Measurements from ENCODE around the gene ARHGAP22.

Gene ARHGAP22

DNA sequence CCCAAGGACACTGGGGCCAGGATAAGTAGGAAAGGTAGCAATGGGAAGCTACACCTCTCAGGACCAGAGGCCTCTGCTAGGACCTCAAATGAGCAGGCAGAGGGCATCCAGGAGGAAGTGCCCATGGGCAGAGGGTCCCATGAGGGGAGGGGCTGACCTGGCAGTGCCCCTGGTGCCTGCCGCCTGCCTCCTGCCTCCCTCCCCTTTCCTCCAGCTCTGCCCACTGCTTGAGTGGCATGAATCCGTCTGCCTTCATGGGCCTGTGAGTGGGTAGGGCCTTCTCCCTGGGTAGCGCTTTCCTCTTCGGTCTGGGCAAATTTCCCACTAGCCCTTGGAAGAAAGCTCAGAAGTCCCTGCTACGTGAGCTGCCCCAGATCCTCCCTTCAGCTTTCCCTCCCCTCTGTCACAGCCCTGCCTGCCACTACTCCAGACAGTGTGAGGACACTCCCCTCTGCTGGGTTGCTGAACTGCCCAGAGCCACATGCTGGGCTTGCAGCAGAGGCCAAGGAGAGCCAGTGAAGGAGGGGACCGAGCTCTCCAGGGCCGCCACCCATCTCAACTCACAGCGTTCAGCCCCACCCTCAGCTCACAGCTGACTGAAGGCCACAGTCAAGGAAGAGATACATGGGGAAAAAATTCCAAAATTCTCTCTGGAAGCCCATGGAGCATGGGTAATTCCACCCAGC lies 141.4 kb downstream of the ARHGAP22 start:
- no peak for DNase-seq (ENCODE audit: low read depth)

DNA sequence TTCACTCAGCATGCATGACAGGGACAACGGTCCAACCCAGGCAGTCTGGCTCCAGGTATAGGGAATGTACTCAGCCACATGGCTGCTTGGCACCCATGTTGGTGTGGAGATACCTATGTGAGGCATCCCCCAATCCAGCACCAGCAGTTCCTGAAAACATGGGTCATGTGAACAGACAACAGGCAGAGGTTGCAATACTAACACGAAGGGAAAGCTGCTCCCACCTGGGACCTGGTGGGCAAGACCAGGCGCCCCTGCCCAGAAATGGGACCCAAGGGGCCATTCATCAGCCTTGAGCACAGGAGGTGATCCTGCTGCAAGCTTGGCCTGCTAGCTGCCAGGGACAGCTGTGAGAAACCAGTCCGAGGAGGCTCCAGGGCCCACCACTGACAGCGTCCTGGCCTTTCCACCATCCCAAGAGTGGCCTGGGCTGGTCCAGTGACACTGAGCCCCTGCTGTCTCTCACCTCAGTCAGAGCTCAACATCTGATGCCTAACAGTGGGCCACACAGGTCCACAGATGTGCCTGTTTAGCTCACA lies 142.3 kb downstream of the ARHGAP22 start:
- DNase-seq (ENCODE audit: low read depth): no peak

DNA sequence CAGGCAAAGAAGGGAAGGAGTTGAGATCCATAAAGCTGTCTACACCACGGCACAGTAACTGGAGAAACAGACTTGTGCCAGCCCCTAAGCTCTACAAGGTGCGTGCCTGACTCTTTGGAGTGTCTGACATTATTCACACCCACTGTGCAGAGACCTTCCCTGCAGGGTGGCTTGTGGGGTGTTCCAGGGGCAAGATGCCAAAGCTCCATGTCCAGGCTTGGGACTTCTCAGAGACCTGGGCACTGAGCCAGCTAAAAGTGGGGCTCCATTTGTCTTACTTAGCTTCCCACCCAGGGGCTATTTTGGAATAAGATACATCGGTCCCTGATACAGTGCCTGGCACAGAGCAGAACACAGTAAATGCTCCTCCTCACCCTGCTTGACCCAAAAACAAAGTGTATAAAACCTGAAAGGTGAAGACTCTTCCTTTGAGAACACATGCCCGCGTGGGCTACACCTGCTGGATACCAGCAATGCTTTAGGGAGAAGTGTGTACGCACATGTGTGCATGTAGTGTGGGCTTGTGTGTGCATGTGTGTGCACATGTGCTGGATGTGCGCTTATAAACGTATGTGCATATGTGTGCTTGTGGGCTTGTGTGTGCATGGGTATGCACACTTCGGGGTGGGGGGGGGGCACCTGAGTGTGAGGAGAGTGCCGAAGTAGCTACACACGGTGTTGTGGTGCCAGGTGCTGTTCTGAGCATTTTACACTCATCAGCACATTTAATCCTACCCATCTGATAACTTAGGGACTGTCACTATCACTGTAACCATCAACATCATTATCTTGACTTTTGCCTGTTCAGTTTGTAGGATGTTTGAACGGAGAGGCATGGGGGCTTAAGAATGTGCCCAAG lies 143.0 kb downstream of the ARHGAP22 start:
- no peak for DNase-seq (ENCODE audit: low read depth)

DNA sequence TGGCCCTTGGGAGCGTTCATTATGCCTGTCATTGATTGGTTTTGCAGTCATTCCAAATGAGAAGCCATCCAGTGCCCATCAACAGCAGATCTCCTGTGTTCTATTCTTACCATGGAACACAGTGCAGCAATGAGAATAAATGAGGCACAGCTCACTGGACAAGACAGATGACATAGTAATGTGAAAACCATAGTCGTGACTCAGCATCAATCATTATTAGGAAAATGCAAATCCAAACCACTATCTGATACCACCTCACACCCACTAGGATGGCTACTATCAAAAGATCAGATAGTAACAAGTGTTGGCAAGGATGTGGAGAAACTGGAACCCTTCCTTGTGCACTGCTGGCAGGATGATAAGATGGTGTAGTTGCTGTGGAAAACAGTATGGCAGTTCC lies 144.7 kb downstream of the ARHGAP22 start:
- no peak for DNase-seq (ENCODE audit: low read depth)

DNA sequence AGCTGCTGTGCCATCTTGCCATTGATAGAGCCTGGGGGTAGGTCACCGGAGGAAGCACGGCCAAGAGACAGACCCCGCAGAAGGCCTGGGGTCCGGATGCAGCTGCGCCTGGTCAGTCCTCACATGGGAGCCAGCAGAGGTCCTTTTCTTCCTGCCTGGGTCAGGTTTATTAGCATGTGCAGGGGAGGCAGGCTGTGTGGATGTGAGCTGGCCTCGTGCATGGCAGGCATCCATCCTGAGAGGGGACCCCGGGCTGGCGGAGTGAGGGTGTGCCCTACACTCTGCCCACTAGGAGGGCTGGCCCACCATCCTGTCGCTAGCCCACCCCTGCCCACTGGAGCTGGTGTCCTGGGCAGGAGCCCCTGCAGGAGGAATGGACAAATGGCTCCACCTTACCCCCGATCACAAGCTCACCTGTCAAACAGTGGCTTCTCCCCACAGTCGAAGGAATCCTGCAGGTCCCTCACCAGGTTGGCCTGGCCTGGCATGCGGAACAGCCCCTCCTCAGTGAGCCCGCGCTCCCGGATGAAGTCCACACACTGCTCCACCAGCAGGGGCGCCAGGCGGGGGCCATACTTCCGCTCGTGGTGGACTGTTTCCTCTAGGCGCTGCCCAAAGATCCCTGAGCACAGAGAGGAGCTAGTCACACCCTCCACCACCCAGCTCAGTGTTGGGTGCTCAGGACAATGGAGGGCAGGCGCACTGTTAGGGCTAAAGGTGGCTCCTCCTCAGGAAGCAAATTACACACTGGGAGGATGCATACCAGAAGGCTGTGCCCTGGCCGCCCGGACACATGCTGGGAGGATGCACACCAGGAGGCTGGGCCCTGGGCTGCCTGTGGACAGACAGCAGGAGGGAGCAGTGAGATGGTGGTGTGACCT lies 145.4 kb downstream of the ARHGAP22 start:
- DNase-seq (ENCODE audit: low read depth): no peak

DNA sequence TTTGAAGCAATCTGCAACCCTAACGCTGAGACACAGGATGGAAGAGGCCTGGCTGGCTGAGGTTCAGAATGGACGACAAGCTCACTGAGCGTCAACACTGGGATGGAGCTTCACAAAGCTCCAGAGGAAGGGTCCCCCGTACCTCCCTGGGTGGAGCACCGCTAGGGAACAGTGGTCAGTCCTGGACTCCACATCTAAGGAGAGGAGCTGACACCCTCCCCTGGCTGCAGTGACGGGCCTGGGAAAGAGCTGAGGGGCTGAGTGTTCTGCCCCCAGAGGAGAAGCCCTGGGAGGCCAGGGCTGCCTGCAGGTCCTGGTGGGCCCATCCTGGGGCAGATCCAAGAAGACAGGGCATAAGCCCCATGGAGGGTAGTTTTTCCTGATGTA lies 146.2 kb downstream of the ARHGAP22 start:
- no peak for DNase-seq (ENCODE audit: low read depth)

DNA sequence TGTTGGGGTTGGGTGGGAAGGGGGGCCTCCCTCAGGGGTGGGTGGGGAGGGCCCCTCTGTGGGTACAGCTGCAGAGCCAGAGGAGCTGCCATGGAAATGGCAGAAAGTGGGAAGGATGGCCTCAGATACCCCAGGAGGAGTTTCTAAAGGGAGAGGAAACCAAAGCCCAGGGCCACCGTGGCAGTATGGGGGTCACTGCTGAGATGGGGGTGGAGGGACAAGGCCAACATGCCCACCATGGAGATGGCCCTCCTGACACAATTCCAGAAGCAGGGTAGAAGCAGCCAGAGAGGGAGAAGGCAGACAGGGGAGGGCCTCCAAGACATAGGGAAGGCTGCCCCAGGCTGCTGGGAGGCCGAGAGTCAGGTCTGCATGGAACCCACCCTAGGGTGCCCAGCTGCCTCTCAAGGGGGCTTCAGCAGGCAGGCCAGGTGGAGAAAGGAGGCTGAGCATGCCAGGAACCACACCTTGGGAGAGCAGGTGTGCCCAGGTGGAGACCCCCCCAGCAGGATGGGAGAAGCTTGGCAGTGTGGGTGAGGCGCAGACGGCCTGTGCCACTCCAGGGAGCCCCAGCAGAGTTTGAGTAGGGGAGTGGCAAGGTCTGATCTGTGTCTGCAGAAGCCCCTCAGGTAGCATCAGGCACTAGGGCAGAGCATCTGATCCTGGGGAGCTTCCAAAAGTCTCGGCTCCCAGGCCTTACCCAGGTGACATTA lies 146.8 kb downstream of the ARHGAP22 start:
- DNase-seq (ENCODE audit: low read depth): no peak

DNA sequence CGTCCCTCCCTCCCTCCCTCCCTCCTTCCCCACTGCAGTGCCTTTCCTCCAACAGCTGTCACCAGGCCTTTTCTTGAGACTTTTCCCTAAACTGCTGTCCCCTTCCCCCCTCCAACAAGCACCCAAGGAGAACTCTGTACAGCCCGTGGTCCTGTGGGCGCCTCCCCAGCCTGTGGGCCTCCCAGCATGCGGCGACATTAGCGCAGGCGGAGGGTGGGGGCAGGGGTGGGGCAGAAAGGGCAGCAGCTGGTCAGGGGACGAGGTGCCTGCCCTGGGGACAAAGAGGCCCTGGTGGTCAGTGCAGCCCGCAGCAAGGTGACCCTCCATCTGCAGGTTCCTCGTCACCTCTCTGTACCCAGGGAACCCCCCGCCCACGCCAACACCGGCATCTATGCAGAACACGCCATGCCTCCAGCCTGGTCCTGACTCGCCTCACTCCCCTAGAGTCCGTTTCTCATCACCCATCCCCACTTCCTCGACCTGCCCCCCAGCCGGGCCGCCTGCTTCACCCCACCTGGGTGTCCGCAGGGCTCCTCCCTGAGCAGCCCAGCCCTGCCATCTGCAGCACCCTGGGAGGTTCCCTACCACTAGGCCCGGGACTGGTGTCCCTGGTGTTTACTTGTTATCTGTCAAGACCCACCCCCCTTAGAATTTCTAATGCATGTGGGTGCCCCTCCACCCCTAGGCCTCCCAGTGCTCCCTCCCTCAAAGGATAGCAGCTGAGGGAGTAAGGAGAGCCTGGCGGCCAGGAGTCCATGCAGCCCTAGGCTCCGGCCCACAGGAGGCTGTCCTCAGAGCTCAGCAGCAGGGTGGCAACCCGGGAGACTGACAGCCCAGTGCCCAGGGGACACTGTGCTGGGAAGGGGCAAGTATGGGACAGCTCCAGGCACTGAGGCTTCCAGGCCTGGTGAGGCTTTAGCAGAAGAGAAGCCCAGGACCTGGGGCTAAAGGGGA lies 147.8 kb downstream of the ARHGAP22 start:
- DNase-seq (ENCODE audit: low read depth): no peak

DNA sequence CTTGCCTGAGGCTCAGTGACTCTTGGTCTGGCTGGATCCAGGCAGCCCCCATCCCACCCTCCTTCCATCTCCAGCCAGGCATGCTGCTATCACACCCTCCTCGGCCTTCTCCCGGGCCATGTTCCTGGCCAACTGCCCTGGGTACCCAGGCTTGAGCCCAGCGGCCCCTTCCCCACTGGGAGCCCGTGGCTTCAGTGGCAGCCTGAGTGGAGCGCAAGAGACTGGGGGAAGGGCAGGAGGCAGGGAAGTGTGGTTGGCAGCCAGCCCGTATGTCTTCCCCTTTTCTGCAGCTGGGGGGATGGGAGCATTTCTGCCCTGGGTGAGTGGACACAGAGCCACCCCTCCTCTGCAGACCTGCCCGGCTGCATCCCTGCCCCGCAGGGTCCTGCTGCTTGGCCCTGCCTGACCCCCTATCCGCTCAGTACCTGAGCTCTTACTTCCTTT lies 148.5 kb downstream of the ARHGAP22 start:
- DNase-seq (ENCODE audit: low read depth): no peak

DNA sequence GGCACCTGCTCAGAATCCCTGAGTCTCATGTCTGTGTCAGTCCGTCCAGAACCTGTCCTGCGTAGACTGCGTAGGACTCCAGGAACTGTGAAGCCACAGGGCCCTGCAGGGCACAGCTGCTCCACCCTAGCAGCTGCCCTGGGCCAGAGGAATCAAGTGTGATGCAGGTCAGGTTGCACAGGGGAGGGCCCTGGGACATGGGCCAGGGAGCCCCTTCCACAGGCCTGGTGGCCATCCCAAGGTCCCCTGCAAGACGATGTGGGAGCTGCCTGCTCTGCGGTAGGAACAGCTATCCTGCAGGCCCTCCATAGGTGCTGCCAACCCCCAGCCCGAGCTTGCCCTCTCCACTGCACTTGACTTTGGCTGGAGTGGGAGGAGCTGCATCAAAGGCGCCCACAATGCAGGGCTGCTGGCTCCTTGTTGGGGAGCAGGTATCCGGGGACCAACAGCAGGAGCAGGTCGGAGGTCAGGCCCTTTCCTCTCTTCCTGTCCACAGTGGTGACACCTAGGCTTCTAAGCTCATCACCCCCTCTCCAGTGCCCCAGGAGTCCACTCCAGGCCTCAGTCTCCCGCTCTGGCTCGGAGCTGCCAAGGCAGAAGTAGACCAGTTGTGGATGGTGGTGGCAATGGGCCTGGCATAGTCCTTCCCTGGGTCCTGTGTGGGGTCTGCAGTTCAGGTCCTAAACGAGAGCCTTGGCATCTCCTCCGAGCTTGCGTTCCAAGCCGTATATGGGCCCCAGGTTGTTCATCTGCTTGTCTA lies 149.3 kb downstream of the ARHGAP22 start:
- DNase-seq (ENCODE audit: low read depth): no peak

DNA sequence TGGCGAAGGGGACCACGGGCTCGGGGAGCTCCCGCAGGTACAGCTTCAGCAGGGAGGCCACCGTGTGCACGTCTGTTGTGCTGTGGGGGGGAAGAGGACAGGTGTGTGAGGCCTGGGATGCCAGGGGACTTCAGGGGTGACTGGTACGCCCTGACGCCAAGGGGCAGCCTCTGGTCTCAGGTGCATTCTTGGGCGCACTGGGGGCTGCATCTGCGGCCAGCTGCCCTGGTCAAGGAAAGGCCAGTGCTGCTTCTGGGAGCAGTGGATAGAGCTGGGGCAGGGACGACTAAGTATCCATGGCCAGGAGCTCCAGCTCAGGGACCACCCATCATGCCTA lies 149.8 kb downstream of the ARHGAP22 start:
- no peak for DNase-seq (ENCODE audit: low read depth)

DNA sequence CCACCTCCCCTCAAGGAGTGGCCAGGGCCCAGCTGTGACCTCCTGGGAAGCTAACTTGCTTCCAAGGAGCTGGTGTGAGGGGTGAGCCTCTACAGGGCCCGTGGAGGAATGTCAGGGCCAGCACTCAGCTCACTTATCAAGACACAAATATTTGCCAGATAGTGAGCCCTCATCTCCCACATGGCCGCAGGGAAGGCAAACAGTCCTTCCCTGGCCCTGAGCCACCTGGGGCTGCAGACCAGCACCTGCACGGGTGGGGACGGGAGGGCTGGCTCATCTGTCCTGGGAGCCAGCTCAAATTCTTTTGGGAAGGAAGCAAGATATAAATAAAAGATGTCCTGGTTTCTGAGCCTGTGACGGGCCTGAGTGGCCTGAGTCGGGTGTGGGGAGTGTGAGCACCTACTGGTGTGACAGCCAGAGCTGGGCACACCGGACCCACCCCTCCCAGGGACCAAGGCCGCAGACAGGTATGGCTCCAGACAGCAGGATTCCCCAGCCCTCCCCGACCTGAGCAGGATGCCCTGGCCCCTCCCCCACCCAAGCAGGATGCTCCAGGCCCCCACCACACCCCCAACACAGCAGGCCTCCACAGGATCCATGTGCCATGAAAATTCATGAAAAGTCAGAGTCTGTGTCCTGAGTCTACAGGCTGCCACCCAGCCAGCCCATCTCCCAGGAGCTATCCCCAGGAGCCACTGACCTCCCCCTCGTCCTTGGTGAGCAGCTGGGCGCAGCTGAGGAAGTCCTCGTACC lies 150.4 kb downstream of the ARHGAP22 start:
- DNase-seq (ENCODE audit: low read depth): no peak

DNA sequence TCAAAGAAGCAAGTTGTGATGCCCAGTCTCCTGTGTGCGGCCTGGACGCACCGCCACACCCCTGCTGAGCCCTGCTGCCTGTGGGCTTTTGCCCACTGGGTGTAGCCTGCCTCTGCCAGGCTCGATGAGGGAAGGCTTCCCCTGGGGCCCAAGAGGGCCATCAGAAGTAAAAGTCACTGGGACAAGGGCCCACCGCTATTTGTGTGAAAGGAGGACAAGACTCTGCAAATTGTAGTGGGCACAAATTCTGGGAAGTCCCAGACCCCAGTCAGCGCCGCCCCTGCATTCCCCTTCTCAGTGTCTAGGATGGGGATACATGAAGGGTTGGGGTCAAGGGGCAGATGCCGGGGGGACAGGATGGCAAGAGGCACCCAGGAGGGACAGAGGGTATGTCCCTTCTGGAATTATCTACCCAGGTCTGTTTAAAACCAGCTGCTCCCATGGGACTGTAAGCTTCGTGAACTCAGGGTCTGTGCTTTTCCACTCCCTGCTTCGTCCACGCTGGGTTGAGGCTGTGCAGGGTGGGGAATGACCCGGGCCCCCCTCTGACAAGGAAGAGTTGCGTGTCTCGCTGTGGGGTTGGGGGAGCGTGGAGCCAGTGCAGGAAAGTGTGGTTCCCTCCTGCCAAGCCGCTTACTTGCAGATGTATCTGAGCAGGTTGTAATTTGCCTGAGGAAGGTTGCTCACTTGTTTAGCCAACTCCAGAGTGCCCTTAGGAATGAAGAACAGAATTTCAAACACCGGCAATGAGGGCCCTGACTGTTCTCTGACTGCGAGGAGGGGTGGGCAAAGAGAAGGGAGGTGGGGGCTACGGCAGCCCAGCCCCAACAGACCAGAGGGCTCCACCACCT lies 151.2 kb downstream of the ARHGAP22 start:
- no peak for DNase-seq (ENCODE audit: low read depth)

DNA sequence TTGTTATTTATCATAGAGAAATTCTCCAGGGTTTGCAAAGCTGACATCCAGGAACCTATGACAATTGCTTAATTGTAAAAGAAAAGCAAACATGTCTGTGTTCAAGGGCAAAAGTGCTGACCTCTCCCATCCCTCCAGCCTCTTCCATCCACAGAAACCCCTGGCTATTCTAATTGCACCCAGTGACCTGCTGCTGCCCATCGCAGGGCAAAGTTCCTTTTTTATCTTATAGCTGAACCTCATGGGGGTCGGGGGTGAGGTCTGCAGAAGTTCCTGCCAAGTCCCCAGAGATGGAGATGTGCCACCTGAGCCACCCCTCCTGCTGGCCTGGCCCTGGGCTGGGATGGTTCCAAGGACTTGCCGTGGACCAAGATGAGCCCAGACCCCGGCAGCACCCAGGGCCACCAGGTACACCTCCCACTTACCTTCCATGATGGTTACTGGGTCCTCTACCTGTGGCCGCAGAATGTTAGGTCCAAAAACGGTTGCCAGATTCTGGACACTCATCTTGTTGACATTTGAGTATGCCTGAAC lies 151.9 kb downstream of the ARHGAP22 start:
- no peak for DNase-seq (ENCODE audit: low read depth)

DNA sequence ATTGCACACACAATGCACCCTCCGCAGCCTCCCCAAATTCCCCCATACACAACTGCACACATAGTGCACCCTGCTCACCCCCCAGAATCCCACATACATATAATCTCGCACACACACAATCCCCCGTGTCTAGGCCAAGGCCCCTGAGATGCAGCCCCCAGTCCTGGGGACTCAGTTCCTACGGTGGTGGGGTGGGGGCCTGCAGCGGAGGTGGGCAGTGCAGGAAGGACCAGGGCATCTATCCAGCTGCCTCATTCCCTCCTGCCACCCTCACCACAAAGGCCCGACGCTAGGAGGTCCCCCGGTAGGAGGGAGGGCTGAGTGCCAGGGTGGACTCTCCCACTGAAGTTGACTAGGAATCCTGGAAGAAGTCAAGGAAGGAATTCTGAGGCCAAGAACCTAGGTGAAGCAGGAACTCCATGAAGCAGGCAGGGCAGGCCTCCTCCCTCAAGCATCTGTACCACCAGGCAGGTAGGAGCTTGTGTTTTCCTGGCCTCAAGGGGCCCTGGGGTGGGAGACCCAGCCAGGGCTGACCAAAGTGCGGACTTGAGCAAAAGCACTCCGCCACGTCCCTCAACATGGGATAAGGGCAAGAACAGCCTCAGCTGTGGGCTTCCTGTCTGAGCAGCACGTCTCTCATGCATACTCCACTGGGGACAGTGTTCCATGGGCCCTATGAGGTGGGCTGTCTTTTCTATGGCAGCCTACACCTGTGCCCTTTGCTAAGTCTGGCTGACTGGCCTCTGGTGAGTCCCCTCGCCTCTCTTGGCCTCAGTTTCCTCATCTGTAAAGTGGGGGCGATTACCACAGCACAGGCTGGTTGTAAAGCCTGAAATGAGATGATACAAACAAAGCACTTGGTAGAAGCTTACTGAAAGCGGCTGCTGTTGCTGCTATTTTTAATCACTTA lies 152.6 kb downstream of the ARHGAP22 start:
- DNase-seq (ENCODE audit: low read depth): no peak

DNA sequence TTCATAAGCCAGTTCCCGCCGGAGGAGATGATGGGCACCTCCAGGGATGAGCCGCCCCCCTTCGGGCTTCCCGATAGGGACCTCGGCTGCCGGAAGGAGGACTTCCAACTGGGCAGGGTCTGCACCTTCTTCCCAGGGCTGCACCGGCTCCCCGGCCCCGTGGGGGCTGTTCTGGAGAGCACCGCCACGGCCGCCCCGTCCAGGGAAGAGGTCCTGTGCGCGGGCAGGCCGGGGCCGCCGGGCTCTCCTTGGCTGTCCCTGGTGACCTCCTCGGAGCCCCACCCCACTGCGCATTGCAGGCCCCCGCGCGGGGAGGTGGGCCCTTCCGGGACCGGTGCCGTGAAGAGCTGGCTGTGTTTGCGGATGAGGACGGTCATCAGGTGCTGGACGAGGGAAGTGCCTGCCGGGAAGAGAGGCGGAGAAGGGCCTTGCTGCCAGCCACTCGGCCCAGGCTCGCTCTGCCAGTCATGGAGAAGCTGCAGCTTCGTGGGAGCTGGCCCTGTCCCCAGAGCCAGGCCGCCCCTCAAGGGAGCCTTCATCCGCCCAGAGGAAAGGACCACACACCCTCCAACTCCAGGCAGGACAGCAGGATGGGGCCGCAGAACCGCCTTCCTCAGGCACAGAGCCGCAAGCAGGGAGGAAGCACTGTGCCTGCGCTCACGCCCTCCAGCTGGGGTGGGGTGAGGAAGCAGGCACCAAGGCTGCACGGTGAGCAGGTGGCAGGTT lies 154.0 kb downstream of the ARHGAP22 start:
- no peak for DNase-seq (ENCODE audit: low read depth)

All from stimulated activated CD8-positive, alpha-beta memory T cell treated with anti-CD3 and anti-CD28 coated beads, Interleukin-12 subunit alpha, Interleukin-12 subunit beta, amount 100 ng/mL, for 1 hour (primary cell).